HPDE6-E6E7 (cell line): ENCODE data around the gene SMG1.
"Not testable (repeated sequence)": the region's sequence is repeated elsewhere in the genome, so short reads cannot be mapped to it uniquely, and the experiment has no call there.

ENCODE experiments used
- DNase-seq: peaks from one replicate; pipeline ENCODE4 v3.0.0; 2011; ENCODE audit warnings: missing footprints; ENCODE audit errors: extremely low spot score

The SMG1 gene

DNA sequence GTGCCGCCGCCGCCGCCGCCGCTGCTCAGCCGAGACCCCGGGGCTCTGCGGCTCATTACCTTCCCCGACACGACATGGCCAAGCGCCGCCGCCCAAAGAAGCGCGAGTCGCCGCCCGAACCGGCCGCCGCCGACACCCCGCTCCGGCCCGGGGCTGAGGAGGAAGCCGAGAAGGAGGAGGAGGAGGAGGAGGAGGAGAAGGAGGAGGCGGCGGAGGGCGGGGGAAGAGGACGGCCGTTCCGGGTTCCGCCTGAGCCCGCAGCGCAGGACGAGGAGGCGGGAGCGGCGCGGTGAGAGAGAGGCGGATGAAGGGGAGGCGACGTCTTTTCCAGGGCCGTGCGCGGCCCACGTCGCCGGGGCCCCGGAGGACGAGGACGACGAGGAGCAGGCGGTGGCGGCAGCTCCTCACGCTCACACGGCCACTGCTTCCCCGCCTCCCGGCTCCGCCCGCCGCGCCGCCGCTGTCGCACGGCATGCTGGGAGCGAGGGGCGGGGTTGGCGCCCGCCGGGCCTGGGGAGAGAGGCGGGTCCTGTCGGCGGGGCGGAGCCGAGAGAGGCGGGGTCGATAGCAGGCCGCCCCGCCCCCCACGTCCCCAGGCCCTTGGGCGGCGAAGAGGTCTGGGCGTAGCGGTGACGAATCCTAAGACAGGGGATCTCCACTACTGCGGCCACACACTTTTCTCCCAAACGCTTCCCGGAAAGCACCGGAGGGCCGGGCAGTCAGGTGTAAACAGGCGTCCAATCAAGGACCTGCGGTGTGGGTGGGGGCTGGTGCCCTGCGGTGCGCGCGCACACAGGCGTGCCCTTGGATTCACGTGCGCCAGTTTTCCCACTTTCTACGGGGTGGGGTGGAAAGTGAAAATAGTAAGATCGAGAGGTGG lies at the start of gene SMG1:
SMG1 (minus strand) TSS at position 423 of the 880 bp plus-strand sequence; CDS start at position 56, 367 bp downstream.
- DNase-seq, result peak; percentile 90

- no peak for DNase-seq
Measured at GRCh38 chr16:18975109-18975508, 48.9 kb upstream of the SMG1 start.

GRCh38 chr16:18969855-18970240 lies 43.6 kb upstream of the SMG1 start:
- DNase-seq, result no peak

DNA sequence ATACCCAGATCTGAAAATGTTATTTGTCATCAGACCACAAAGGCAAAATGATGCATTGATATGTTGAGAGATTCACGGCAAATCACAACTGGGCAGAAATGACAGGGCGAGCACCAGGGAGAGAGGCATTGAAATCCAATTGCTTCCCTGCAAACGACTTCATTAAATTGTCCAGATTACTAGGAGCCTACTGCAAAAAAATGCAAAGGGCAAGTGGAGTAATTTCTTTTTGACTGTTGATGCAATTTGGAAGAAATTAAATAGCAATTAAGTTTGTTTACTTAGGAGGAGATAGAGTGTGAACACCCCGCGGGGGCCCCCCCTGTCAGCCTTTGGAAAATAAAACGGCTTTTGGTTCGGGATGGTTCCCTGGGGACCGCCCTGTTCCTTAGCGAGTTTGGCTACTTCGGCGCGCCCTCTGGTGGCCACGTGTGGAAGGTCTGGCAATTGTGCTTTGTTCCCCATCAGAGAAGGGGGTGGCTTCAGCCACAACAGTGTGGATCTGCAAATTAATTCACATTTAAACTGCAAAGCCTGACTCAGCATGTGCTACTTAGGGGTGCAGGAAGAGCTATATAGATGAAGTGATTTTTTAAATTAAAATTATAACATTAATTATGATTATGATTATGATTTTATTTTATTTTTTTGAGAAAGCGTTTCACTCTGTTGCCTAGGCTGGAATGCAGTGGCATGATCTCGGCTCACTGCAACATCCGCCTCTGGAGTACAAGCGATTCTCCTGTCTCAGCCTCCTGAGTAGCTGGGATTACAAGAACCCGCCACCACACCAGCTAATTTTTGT lies 43.0 kb upstream of the SMG1 start:
- DNase-seq, result peak; percentile 86

GRCh38 chr16:18966791-18967190 lies 40.6 kb upstream of the SMG1 start:
- DNase-seq, result no peak

- DNase-seq, result no peak
Measured at GRCh38 chr16:18965555-18965954, 39.3 kb upstream of the SMG1 start.

DNA sequence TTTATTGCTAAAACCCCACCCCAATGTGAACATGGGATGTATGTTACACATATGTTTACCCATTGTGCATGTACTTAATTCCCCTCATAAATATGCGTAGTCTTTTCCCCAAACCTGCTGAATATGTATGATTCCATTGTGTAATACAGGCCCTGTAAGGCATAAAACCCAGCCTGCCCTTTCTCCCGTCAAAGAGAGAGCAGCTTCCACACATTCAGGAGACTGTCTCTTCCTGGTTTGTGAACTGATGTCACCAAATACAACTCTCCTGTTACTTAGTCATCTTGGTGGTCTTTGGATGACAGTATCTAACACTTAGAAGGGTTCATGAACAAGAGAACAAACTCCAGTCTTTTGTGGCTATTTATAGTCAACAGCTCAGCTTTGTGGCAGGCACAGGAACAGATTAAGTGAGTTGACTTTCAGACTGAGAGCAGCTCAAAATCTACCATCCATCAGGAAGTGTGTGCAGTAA lies 32.9 kb upstream of the SMG1 start:
- no peak for DNase-seq

- no peak for DNase-seq
Measured at GRCh38 chr16:18958621-18959029, 32.4 kb upstream of the SMG1 start.

DNA sequence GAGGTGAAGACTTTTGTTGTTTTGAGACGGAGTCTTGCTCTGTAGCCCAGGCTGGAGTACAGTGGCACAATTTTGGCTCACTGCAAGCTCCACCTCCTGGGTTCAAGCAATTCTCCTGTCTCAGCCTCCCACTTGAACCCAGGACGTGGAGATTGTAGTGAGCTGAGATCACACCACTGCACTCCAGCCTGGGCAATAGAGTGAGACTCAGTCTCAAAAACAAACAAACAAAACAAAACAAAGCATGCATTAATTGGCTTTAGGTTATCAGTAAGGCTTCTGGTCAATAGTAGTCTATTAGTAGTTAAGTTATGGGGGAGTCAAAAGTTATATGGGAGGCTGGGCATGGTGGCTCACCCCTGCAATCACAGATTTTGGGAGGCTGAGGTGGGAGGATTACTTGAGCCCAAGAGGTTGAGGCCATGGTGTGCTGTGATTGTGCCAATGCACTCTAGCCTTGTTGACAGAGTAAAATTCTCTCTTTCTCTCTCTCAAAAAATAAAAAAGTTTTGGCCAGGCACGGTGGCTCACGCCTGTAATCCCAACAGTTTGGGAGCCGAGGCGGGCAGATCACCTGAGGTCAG lies 30.5 kb upstream of the SMG1 start:
- not testable (repeated sequence) for DNase-seq

- not testable (repeated sequence) for DNase-seq
Measured at GRCh38 chr16:18955874-18956580, 29.8 kb upstream of the SMG1 start.

- DNase-seq, result no peak
Measured at GRCh38 chr16:18953547-18953946, 27.3 kb upstream of the SMG1 start.

GRCh38 chr16:18950469-18951185 lies 24.4 kb upstream of the SMG1 start:
- no peak for DNase-seq

DNA sequence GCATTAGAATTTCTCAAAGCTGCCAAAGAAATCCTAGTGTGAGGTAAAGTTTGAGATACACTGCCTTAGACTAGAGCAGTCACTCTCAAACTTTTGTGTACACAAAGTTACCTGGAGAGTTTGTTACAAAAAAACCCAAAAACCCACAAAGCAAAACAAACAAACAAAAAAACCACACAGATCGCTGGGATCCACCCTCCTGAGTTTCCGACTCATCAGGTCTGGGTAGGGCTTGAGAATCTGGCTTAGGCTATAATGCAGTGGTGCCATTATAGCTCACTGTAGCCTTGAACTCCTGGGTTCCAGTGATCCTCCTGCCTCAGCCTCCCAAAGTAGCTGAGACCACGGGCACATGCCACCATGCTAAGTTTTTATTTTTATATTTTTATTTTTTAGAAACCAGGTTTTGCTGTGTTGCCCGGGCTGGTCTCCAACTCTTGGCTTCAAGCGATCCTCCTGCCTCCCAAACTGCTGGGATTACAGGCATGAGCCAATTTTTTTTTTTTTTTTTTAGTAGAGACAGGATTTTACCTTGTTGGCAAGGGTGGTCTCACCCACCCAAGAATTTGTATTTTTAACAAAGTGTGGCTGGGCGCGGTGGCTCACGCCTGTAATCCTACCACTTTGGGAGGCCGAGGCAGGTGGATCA lies 22.3 kb upstream of the SMG1 start:
- DNase-seq, result no peak

- DNase-seq, result no peak
Measured at GRCh38 chr16:18945233-18945632, 19.0 kb upstream of the SMG1 start.

- no peak for DNase-seq
Measured at GRCh38 chr16:18943414-18943813, 17.2 kb upstream of the SMG1 start.

- DNase-seq, result no peak
Measured at GRCh38 chr16:18942061-18942460, 15.9 kb upstream of the SMG1 start.

GRCh38 chr16:18941471-18941870 lies 15.3 kb upstream of the SMG1 start:
- no peak for DNase-seq

DNA sequence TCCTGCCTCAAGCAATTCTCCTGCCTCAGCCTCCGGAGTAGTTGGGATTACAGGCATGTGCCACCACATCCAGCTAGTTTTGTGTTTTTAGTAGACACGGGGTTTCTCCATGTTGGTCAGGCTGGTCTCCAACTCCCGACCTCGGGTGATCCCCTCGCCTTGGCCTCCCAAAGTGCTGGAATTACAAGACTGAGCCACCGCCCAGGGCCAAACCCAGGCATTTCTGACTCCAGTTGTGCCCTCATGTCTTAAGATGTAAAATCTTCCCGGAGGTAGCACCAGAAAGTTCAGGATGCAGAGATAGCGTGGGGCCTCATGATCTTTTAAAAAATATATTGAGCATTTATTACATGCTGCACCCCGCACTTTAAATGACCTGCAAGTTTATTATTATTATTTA lies 12.8 kb upstream of the SMG1 start:
- no peak for DNase-seq

DNA sequence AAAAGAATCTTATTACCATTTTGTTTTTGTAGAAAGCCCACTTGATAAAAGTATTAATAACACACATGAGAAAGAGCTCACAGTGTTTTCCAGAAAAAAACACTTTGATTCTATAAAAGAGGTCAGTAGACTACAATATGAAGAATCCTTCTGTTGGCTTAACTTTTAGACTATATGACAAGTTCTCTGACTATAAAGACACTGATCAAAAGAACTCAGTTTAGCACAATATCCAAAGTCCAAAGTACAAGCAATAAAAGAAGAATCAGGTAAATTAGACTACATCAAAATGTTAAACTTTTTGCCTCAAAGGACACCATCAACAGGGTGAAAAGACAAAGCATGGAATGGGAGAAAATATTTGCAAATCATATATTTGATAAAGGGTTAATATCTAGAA lies 11.2 kb upstream of the SMG1 start:
- DNase-seq, result no peak

DNA sequence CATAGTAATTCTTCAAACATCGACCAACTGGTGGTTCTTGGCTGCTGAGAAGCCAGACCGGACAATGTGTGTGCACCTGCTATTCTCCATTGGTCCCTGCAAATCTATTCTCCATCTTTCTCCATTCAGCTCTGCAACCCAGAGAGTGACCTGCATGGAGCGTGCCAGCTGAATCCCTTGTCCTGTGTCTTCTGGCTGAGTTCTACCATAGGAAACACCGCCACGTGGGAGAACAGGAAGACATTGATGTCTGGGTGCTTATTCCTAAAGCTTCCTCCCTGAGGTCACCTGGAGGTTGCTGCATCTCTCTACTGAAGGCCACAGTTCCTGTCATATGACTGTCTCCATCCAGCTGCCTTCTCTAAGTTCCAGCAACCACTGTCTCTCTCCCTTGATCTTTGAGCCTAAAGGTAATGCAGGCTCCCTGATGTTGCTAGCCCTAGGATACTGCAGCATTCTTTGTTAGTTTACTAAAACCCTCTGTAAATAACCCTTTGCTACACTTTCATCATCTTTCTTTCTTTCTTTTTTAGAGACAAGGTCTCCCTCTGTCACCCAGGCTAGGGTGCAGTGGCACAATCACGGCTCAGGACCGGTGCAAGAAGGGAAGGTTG lies 10.6 kb upstream of the SMG1 start:
- DNase-seq, result no peak
